ENCODE results near the gene PTPRK. TPM values are rescaled to one million over a fixed set of nuclear protein-coding genes. Genes with fewer than 3 reads are reported as not detected.

The PTPRK gene
- total RNA-seq, 4 donors from 2014 or later, result 40.1 to 82.0 (median 57.6) TPM

DNA sequence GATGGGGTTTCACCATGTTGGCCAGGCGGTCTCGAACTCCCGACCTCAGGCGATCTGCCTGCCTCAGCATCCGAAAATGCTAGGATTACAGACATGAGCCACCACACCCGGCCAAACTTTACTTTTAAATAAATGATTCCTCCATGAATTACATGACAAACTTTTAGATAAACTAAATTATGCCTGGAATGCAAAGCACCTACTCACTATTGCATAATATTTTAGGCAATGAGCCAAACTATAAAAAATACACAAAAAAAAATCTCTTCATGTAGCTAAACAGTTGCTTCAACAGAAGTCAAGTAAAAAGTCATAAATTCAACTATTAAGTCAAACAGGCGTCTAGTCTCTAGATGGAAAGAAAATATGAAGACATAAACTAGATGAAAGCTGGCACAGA is 56.5 kb downstream of the PTPRK start:
- Histone ChIP-seq H3K4me1 (no peaks in the 10 kb centered on the region), H3K9me3 (no peaks in the 10 kb centered on the region), H3K27me3 (no peaks in the 10 kb centered on the region), H3K4me3 (no peak overlapping the region), H3K36me3 (no peaks in the 10 kb centered on the region), H3K27ac (no peak overlapping the region)
- DNase-seq (ENCODE audit: low spot score in 2 of 2), result no peak
- 53% methylated on average over 7 of the region's 7 CpGs for WGBS
- TF ChIP-seq, protein P1, sequence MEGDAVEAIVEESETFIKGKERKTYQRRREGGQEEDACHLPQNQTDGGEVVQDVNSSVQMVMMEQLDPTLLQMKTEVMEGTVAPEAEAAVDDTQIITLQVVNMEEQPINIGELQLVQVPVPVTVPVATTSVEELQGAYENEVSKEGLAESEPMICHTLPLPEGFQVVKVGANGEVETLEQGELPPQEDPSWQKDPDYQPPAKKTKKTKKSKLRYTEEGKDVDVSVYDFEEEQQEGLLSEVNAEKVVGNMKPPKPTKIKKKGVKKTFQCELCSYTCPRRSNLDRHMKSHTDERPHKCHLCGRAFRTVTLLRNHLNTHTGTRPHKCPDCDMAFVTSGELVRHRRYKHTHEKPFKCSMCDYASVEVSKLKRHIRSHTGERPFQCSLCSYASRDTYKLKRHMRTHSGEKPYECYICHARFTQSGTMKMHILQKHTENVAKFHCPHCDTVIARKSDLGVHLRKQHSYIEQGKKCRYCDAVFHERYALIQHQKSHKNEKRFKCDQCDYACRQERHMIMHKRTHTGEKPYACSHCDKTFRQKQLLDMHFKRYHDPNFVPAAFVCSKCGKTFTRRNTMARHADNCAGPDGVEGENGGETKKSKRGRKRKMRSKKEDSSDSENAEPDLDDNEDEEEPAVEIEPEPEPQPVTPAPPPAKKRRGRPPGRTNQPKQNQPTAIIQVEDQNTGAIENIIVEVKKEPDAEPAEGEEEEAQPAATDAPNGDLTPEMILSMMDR (IDR thresholded peaks at IDR 0.05), result no peak
- TF ChIP-seq EP300 (IDR thresholded peaks at IDR 0.05) (no peak), POLR2A (IDR thresholded peaks at IDR 0.05) (no peak), POLR2AphosphoS5 (IDR thresholded peaks at IDR 0.05) (no peak)

DNA sequence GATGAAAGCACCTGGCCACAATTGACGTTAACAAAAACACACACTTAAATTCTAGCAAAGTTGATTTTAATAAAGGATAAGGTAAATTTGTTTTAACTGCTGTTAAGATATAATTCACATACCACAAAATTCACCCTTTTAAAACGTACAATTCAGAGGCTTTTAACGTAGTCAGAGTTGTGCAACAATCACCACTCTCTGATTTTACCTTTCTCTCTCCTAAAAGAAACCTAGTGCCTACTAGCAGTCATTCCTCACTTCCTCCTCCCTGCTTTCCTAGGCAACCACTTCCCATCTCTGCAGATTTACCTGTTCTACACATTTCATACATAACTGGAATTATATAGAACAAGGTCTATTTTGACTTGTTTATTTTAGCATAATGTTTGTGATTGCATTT is 58.9 kb downstream of the PTPRK start:
- no peak overlapping the region for H3K27ac ChIP-seq
- no peaks in the 10 kb centered on the region for H3K9me3 ChIP-seq
- no peak overlapping the region for H3K4me3 ChIP-seq
- TF ChIP-seq POLR2AphosphoS5 (IDR thresholded peaks at IDR 0.05), result no peak
- TF ChIP-seq, protein P1 (IDR thresholded peaks at IDR 0.05), result no peak
- TF ChIP-seq EP300 (IDR thresholded peaks at IDR 0.05), result no peak
- TF ChIP-seq POLR2A (IDR thresholded peaks at IDR 0.05), result no peak
- no peaks in the 10 kb centered on the region for H3K4me1 ChIP-seq
- no peak for DNase-seq (ENCODE audit: low spot score in 2 of 2)
- H3K36me3 ChIP-seq, result no peaks in the 10 kb centered on the region
- no peaks in the 10 kb centered on the region for H3K27me3 ChIP-seq
- WGBS, result 83% methylated on average over 3 of the region's 3 CpGs

DNA sequence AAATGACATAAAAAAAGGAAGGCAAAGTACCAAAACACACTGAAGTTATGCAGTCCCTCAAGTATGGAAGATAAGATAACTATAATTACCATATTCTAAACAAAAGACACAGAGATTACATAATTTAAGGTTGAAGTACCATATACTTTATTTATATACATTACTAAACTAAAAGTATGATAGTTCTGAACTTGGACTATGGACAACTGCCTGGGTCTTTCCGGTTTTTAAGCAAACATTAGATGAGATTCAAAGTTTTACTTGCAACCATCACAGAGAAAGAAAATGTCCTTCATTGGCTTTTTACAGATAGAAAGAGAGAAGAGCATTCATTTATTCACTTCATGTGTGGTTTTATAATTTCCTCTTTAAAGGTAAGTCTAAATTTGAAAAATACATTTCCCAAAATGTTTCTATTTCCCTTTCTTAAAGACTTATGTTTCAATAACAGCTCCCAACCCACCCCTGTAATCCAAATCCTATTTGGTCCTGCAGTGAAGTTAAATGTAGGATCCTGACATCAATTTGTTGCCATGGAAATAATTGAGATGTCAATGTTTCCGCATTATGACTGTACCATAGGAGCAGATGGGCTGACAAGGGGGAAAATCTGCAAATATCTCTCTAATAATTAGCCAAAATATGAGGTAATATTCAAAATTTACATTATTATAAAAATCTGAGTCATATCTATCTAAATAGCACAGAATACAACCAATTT is 63.7 kb downstream of the PTPRK start:
- DNase-seq (ENCODE audit: low spot score in 2 of 2), result no peak
- H3K4me1 ChIP-seq, result no peaks in the 10 kb centered on the region
- no peaks in the 10 kb centered on the region for H3K27me3 ChIP-seq
- WGBS, result 87% methylated on average over 2 of the region's 2 CpGs
- TF ChIP-seq POLR2AphosphoS5 (IDR thresholded peaks at IDR 0.05) (no peak), EP300 (IDR thresholded peaks at IDR 0.05) (no peak), POLR2A (IDR thresholded peaks at IDR 0.05) (no peak)
- TF ChIP-seq, protein P1 (IDR thresholded peaks at IDR 0.05), result no peak
- no peak overlapping the region for H3K27ac ChIP-seq
- no peaks in the 10 kb centered on the region for H3K9me3 ChIP-seq
- no peaks in the 10 kb centered on the region for H3K36me3 ChIP-seq
- H3K4me3 ChIP-seq, result no peak overlapping the region

- Histone ChIP-seq H3K27me3 (no peaks in the 10 kb centered on the region), H3K4me3 (no peak overlapping the region), H3K4me1 (no peaks in the 10 kb centered on the region), H3K9me3 (no peaks in the 10 kb centered on the region), H3K27ac (no peak overlapping the region), H3K36me3 (no peaks in the 10 kb centered on the region)
- TF ChIP-seq EP300 (IDR thresholded peaks at IDR 0.05), result no peak
- no peak for TF ChIP-seq POLR2AphosphoS5 (IDR thresholded peaks at IDR 0.05)
- no peak for TF ChIP-seq POLR2A (IDR thresholded peaks at IDR 0.05)
- TF ChIP-seq, protein P1 (IDR thresholded peaks at IDR 0.05), result no peak
- WGBS, result 84% methylated on average over 3 of the region's 3 CpGs
- DNase-seq (ENCODE audit: low spot score in 2 of 2), result no peak
These were observed 64.4 kb downstream of the PTPRK start for GRCh38 chr6:128455959-128456358.

DNA sequence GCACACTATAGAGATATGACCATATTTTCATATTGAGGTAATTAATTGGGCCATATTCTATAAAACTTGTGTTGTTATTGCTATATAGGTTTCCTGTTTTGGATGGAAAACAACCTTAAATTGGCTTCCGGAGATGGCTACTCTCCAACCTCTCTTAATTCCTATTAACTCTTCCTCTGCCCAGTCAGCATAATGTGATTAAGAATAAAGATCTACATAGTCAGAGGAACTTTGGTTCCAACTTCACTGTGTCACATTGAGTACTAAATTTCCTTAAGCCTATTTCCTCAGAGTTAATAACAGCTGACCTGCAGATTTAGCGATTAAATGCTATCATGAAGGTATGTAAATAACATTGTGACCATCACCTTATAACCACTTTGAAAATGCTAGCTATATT is 67.7 kb downstream of the PTPRK start:
- TF ChIP-seq POLR2A (IDR thresholded peaks at IDR 0.05), result no peak
- TF ChIP-seq POLR2AphosphoS5 (IDR thresholded peaks at IDR 0.05), result no peak
- DNase-seq (ENCODE audit: low spot score in 2 of 2), result no peak
- Histone ChIP-seq H3K4me3 (no peak overlapping the region), H3K27ac (no peak overlapping the region), H3K36me3 (no peaks in the 10 kb centered on the region), H3K9me3 (no peaks in the 10 kb centered on the region), H3K27me3 (no peaks in the 10 kb centered on the region), H3K4me1 (no peaks in the 10 kb centered on the region)
- 58% methylated on average over 2 of the region's 2 CpGs for WGBS

Data from suprapubic skin (tissue), 4 donors.